Stimulated activated CD4-positive, alpha-beta T cell treated with anti-CD3 and anti-CD28 coated beads, Interleukin-1b, Interleukin-23, amount 100 ng/mL, for 48 hours (primary cell): ENCODE results near the gene SNRNP27.

Experiments
- DNase-seq: peaks from one replicate; pipeline ENCODE4 v3.0.0-alpha.2; 2020

Gene SNRNP27

GRCh38 chr2:69916106-69916505 is 22.4 kb downstream of the SNRNP27 start:
- DNase-seq = no peak

- no peak for DNase-seq
Observed at GRCh38 chr2:69917852-69918251, 24.1 kb downstream of the SNRNP27 start.

- DNase-seq = no peak
Observed at GRCh38 chr2:69918401-69918800, 24.6 kb downstream of the SNRNP27 start.

GRCh38 chr2:69923116-69923515 is 29.4 kb downstream of the SNRNP27 start:
- no peak for DNase-seq

- DNase-seq = no peak
Observed at GRCh38 chr2:69926849-69927515, 33.2 kb downstream of the SNRNP27 start.

GRCh38 chr2:69931832-69932595 is 38.3 kb downstream of the SNRNP27 start:
- DNase-seq = no peak

GRCh38 chr2:69932596-69932922 is 38.8 kb downstream of the SNRNP27 start:
- no peak for DNase-seq

- no peak for DNase-seq
Observed at GRCh38 chr2:69933254-69933828, 39.6 kb downstream of the SNRNP27 start.

GRCh38 chr2:69933839-69934613 is 40.3 kb downstream of the SNRNP27 start:
- DNase-seq = peak; percentile 52

GRCh38 chr2:69934614-69934908 is 40.8 kb downstream of the SNRNP27 start:
- DNase-seq = no peak

- no peak for DNase-seq
Observed at GRCh38 chr2:69935011-69935410, 41.3 kb downstream of the SNRNP27 start.

- no peak for DNase-seq
Observed at GRCh38 chr2:69936906-69937305, 43.1 kb downstream of the SNRNP27 start.

- no peak for DNase-seq
Observed at GRCh38 chr2:69937968-69938367, 44.2 kb downstream of the SNRNP27 start.

GRCh38 chr2:69939722-69940121 is 46.0 kb downstream of the SNRNP27 start:
- no peak for DNase-seq

GRCh38 chr2:69940691-69941090 is 46.9 kb downstream of the SNRNP27 start:
- DNase-seq = no peak

GRCh38 chr2:69943000-69943842 is 49.5 kb downstream of the SNRNP27 start:
- DNase-seq = no peak

GRCh38 chr2:69943843-69944525 is 50.2 kb downstream of the SNRNP27 start:
- DNase-seq = no peak

GRCh38 chr2:69944756-69945155 is 51.0 kb downstream of the SNRNP27 start:
- DNase-seq = no peak

GRCh38 chr2:69945441-69945840 is 51.7 kb downstream of the SNRNP27 start:
- no peak for DNase-seq

GRCh38 chr2:69945941-69946340 is 52.2 kb downstream of the SNRNP27 start:
- DNase-seq = no peak

GRCh38 chr2:69946351-69947324 is 52.9 kb downstream of the SNRNP27 start:
- DNase-seq = peak; percentile 52
